HCT116 (cell line): ENCODE measurements around the gene LAMA4. TPM values are rescaled to one million over a fixed set of nuclear protein-coding genes. Genes with fewer than 3 reads are reported as not detected.

Source experiments
- ATAC-seq: fragments of 200-7000 bp; cut with Tn5 transposase; 2 replicates; pipeline ENCODE4 v1.9.1; 2020; ENCODE audit warnings: mild to moderate bottlenecking, moderate library complexity
- BruUV-seq: library from RNA; stranded (reverse); fragments of 400-500 nt; replicated peaks from 2 replicates; lab custom pipeline; 2021; lab: Mats Ljungman, UMichigan
- CTCF ChIA-PET: fragments of 300-600 bp; sonication (Branson Sonifier 250); formaldehyde crosslinking; loops from one replicate; lab custom pipeline; 2021; ENCODE audit warnings: antibody characterized with exemption; lab: Charles Lee
- POLR2A ChIA-PET: fragments of 300-600, 350-600 bp; sonication (Branson Sonifier 250); formaldehyde crosslinking; loops from one replicate; lab custom pipeline; 2021; ENCODE audit warnings: antibody characterized with exemption; lab: Charles Lee
- RAD21 ChIA-PET, 2 experiments: fragments of 300-600 bp; sonication (Branson Sonifier 250); formaldehyde crosslinking; loops; one replicate each; lab custom pipeline; 2023; ENCODE audit warnings: low total read pairs in 2 of 2; ENCODE audit not compliant: uncharacterized antibody in 2 of 2, unreplicated experiment in 2 of 2, low non-redundant PET in 1 of 2; lab: Charles Lee
- DNase-seq: peaks from one replicate; pipeline ENCODE4 v3.0.0-alpha.2; 2010; ENCODE audit warnings: low read depth, low spot score
- H2AFZ ChIP-seq: fragments of 200-600 bp; shearing (Covaris generic), sonication (generic); 2 replicates; pipeline ENCODE4 v1.6.1; 2017; ENCODE audit warnings: low read depth, mixed run types, mixed read lengths, antibody characterized with exemption, low read length; ENCODE audit not compliant: poor library complexity, severe bottlenecking
- H3K27ac ChIP-seq: 2 replicates; pipeline ENCODE4 v1.5.1; 2012; ENCODE audit warnings: low read depth, low read length
- H3K27me3 ChIP-seq: fragments of 200-600 bp; sonication (generic); 2 replicates; pipeline ENCODE4 v1.6.1; 2016; ENCODE audit warnings: mixed run types, low read length, mixed read lengths; ENCODE audit not compliant: insufficient read depth
- H3K36me3 ChIP-seq, 2 experiments: fragments of 200-500 bp in 1 of 2; fragments of 200-600 bp in 1 of 2; sonication (Bioruptor generic) in 1 of 2; sonication (generic) in 1 of 2; 2 replicates each; pipeline versions ENCODE4 v1.5.1 to v1.6.1; 2014 to 2016; ENCODE audit warnings: low read length in 2 of 2, inconsistent platforms in 1 of 2, mixed read lengths in 1 of 2, mixed run types in 1 of 2; ENCODE audit not compliant: insufficient read depth in 2 of 2, control insufficient read depth in 1 of 2
- H3K4me1 ChIP-seq, 2 experiments: fragments of 200-600 bp in 1 of 2; sonication (generic) in 1 of 2; 2 replicates each; pipeline versions ENCODE4 v1.5.1 to v1.6.1; 2012 to 2017; ENCODE audit warnings: low read length in 2 of 2, inconsistent platforms in 1 of 2, mild to moderate bottlenecking in 1 of 2, mixed read lengths in 1 of 2, mixed run types in 1 of 2, moderate library complexity in 1 of 2; ENCODE audit not compliant: insufficient read depth in 2 of 2, control insufficient read depth in 1 of 2
- H3K4me2 ChIP-seq: fragments of 200-600 bp; sonication (generic); 2 replicates; pipeline ENCODE4 v1.6.1; 2017; ENCODE audit warnings: mixed run types, low read length, mixed read lengths
- H3K4me3 ChIP-seq, 2 experiments: fragments of 200-600 bp in 1 of 2; sonication (generic) in 1 of 2; replicated peaks in 1 of 2; 2 replicates each; pipeline ENCODE4 v1.5.1; 2011 to 2016; ENCODE audit warnings: low read length in 2 of 2, control low read depth in 1 of 2, low read depth in 1 of 2, mild to moderate bottlenecking in 1 of 2, mixed read lengths in 1 of 2, mixed run types in 1 of 2
- H3K79me2 ChIP-seq: fragments of 200-600 bp; sonication (generic); 2 replicates; pipeline ENCODE4 v1.6.1; 2017; ENCODE audit warnings: mild to moderate bottlenecking, mixed run types, low read length, moderate library complexity, mixed read lengths; ENCODE audit not compliant: insufficient read depth
- H3K9ac ChIP-seq: fragments of 200-600 bp; sonication (generic); 2 replicates; pipeline ENCODE4 v1.6.1; 2016; ENCODE audit warnings: low read length, mixed read lengths
- H3K9me2 ChIP-seq: fragments of 200-600 bp; sonication (generic), shearing (Covaris generic); 2 replicates; pipeline ENCODE4 v1.6.1; 2017; ENCODE audit warnings: mixed run types, mild to moderate bottlenecking, moderate library complexity; ENCODE audit not compliant: insufficient read depth
- H3K9me3 ChIP-seq, 2 experiments: fragments of 200-500 bp in 1 of 2; fragments of 200-600 bp in 1 of 2; sonication (Bioruptor generic) in 1 of 2; sonication (generic) in 1 of 2; 2 replicates each; pipeline ENCODE4 v1.6.1; 2014 to 2017; ENCODE audit warnings: low read length in 2 of 2, mixed read lengths in 2 of 2, inconsistent platforms in 1 of 2, low read depth in 1 of 2, mild to moderate bottlenecking in 1 of 2, mixed run types in 1 of 2, moderate library complexity in 1 of 2; ENCODE audit not compliant: control insufficient read depth in 1 of 2, insufficient read depth in 1 of 2
- H4K20me1 ChIP-seq: fragments of 200-600 bp; sonication (generic), shearing (Covaris generic); 2 replicates; pipeline ENCODE4 v1.6.1; 2017; ENCODE audit warnings: mixed run types, mild to moderate bottlenecking, moderate library complexity; ENCODE audit not compliant: insufficient read depth
- ATF3 ChIP-seq: IDR thresholded peaks from 2 replicates; pipeline ENCODE4 v1.6.1; 2012
- CBX3 ChIP-seq: IDR thresholded peaks from 2 replicates; pipeline ENCODE4 v1.6.1; 2012; ENCODE audit warnings: low read depth
- CTCF ChIP-seq, 3 experiments: fragments of 200-600 bp in 1 of 3; sonication (generic) in 1 of 3; IDR thresholded peaks in 2 of 3; conservative IDR thresholded peaks in 1 of 3; 2 replicates each; pipeline ENCODE4 v1.5.1; 2012 to 2017; ENCODE audit warnings: low read depth in 2 of 3, low read length in 2 of 3, antibody characterized with exemption in 1 of 3, borderline replicate concordance in 1 of 3, control low read depth in 1 of 3, mild to moderate bottlenecking in 1 of 3, mixed read lengths in 1 of 3, mixed run types in 1 of 3, moderate library complexity in 1 of 3; ENCODE audit not compliant: insufficient read depth in 1 of 3
- EGR1 ChIP-seq: IDR thresholded peaks from 2 replicates; pipeline ENCODE4 v1.6.1; 2012; ENCODE audit warnings: low read depth
- ELF1 ChIP-seq: IDR thresholded peaks from 2 replicates; pipeline ENCODE4 v1.6.1; 2012; ENCODE audit warnings: low read depth, borderline replicate concordance
- EZH2phosphoT487 ChIP-seq: fragments of 200-600 bp; IDR thresholded peaks from 2 replicates; pipeline ENCODE4 v1.6.1; 2018; ENCODE audit warnings: antibody characterized with exemption, borderline replicate concordance
- JUND ChIP-seq: IDR thresholded peaks from 2 replicates; pipeline ENCODE4 v1.6.1; 2012
- MAX ChIP-seq: IDR thresholded peaks from 2 replicates; pipeline ENCODE4 v1.6.1; 2012
- POLR2AphosphoS5 ChIP-seq: IDR thresholded peaks from 2 replicates; pipeline ENCODE4 v1.6.1; 2011; ENCODE audit warnings: mild to moderate bottlenecking, low read depth, low read length, moderate library complexity
- SIN3A ChIP-seq: IDR thresholded peaks from 2 replicates; pipeline ENCODE4 v1.6.1; 2012; ENCODE audit warnings: low read depth
- SP1 ChIP-seq: IDR thresholded peaks from 2 replicates; pipeline ENCODE4 v1.6.1; 2012; ENCODE audit warnings: low read depth
- SRF ChIP-seq: IDR thresholded peaks from 2 replicates; pipeline ENCODE4 v1.6.1; 2012; ENCODE audit warnings: low read depth
- TCF7L2 ChIP-seq: IDR thresholded peaks from 2 replicates; pipeline ENCODE4 v1.7.0; 2011; ENCODE audit warnings: borderline replicate concordance, inconsistent platforms; ENCODE audit not compliant: insufficient read depth, insufficient read length; ENCODE audit errors: extremely low read depth
- ZBTB33 ChIP-seq: IDR thresholded peaks from 2 replicates; pipeline ENCODE4 v1.6.1; 2011; ENCODE audit warnings: mild to moderate bottlenecking, low read length, moderate library complexity; ENCODE audit not compliant: insufficient replicate concordance; ENCODE audit errors: extremely low read depth
- ZFX ChIP-seq: fragments of 450-650 bp; IDR thresholded peaks from 2 replicates; pipeline ENCODE4 v1.6.1; 2017
- intact Hi-C: fragments of 100-400 bp; cut with micrococcal nuclease; formaldehyde crosslinking; loops from 2 replicates; pipeline ENCODE4 v1.10.0; 2022
- total RNA-seq: library from RNA; stranded (reverse); gene quantifications from one replicate; pipeline ENCODE4 v1.2.1, GENCODE V29; 2021; ENCODE audit not compliant: unreplicated experiment

The LAMA4 gene
- total RNA-seq, 1 experiment from 2014 or later: 2.2 TPM

GRCh38 chr6:112243861-112244827 lies 10.2 kb downstream of the LAMA4 start:
- Histone ChIP-seq H3K9ac (no peak overlapping the region), H3K4me3 (no peak overlapping the region), H3K27ac (no peak overlapping the region), H2AFZ (no peak overlapping the region), H3K27me3 (no peaks in the 10 kb centered on the region), H3K79me2 (no peaks in the 10 kb centered on the region), H3K36me3 (no peaks in the 10 kb centered on the region), H3K9me3 (no peaks in the 10 kb centered on the region), H3K4me1 (peaks cover 0 to 3% of the 10 kb centered on the region in 2 experiments; a peak in 2 of 4 replicates), H4K20me1 (no peaks in the 10 kb centered on the region), H3K4me2 (no peak overlapping the region), H3K9me2 (no peaks in the 10 kb centered on the region)
- ChIA-PET CTCF (interaction anchor here (1.4 kb wide), 1 partner anchor 64 kb away, joined by 3 read pairs; no protein-coding TSS in a partner anchor), POLR2A (no interaction called here), RAD21 (no interaction called here)
- intact Hi-C loops: no loop called here
- DNase-seq (no peak), ATAC-seq (no peak)
- no TSS peak for BruUV-seq
- no peak for TF ChIP-seq TCF7L2
- TF ChIP-seq SRF: no peak
- no peak for TF ChIP-seq ZFX
- TF ChIP-seq CBX3: no peak
- TF ChIP-seq POLR2AphosphoS5: no peak
- no peak for TF ChIP-seq ZBTB33
- no peak for TF ChIP-seq JUND
- TF ChIP-seq MAX: no peak
- TF ChIP-seq ATF3: no peak
- TF ChIP-seq SIN3A: no peak
- TF ChIP-seq EGR1: no peak
- no peak for TF ChIP-seq ELF1
- no peak for TF ChIP-seq CTCF (IDR thresholded peaks at IDR 0.05 in 2 of 3, conservative IDR thresholded peaks at IDR 0.05 in 1 of 3; ENCODE audit: borderline replicate concordance in 1 of 3, insufficient read depth in 1 of 3, low read depth in 2 of 3, low read length in 2 of 3)
- no peak for TF ChIP-seq SP1
- TF ChIP-seq EZH2phosphoT487: no peak
